Measurements from ENCODE around the gene KRTAP5-4. TPM values are rescaled to one million over a fixed set of nuclear protein-coding genes. Genes with fewer than 3 reads are reported as not detected.

KRTAP5-4 gene
- total RNA-seq, 1 donor from 2014 or later: not detected

DNA sequence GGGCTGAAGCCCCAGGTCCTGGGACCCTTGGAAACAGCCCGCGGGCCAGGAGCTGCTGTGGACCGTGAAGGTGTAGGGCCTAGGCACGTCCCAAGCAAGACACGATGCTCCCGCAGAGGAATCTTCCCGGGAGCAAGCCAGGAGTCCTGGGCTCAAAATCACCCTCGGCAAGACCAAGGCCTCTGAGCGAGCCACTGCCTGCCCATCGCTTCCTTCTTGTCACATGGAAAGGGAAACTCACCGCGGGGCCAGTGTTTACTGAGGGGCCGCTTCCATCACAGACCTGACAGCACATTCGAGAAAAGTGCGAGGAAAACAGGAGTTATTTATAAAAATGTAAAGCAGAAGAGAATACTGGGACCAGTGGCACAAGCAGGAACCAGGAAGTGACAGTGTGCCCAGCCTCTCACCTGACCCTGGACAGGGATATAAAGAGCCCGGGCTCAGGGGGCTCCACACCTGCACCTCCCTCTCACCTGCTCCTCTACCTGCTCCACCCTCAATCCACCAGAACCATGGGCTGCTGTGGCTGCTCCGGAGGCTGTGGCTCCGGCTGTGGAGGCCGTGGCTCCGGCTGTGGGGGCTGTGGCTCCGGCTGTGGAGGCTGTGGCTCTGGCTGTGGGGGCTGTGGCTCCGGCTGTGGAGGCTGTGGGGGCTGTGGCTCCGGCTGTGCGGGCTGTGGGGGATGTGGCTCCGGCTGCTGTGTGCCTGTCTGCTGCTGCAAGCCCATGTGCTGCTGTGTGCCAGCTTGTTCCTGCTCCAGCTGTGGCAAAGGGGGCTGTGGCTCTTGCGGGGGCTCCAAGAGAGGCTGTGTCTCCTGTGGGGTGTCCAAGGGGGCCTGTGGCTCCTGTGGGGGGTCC is 7.6 kb upstream of the KRTAP5-4 start, which contains the start of gene KRTAP5-5:
KRTAP5-5 (plus strand) TSS at position 450 of the 860 bp plus-strand sequence; CDS start at position 516, 66 bp downstream.
- Mint-ChIP-seq H3K9me3 (no peaks in the 10 kb centered on the region), H3K36me3 (ENCODE audit: low read depth) (no peaks in the 10 kb centered on the region), H3K4me1 (no peaks in the 10 kb centered on the region), H3K27me3 (ENCODE audit: low read depth) (peaks cover 24% of the 10 kb centered on the region), H3K4me3 (no peak within 1 kb of the TSS), H3K27ac (ENCODE audit: unreplicated experiment) (peak within 1 kb of the TSS; percentile 40)
- no peak for DNase-seq (ENCODE audit: low read depth, low spot score)
- TF ChIP-seq, protein P1, sequence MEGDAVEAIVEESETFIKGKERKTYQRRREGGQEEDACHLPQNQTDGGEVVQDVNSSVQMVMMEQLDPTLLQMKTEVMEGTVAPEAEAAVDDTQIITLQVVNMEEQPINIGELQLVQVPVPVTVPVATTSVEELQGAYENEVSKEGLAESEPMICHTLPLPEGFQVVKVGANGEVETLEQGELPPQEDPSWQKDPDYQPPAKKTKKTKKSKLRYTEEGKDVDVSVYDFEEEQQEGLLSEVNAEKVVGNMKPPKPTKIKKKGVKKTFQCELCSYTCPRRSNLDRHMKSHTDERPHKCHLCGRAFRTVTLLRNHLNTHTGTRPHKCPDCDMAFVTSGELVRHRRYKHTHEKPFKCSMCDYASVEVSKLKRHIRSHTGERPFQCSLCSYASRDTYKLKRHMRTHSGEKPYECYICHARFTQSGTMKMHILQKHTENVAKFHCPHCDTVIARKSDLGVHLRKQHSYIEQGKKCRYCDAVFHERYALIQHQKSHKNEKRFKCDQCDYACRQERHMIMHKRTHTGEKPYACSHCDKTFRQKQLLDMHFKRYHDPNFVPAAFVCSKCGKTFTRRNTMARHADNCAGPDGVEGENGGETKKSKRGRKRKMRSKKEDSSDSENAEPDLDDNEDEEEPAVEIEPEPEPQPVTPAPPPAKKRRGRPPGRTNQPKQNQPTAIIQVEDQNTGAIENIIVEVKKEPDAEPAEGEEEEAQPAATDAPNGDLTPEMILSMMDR (conservative IDR thresholded peaks at IDR 0.05): no peak

DNA sequence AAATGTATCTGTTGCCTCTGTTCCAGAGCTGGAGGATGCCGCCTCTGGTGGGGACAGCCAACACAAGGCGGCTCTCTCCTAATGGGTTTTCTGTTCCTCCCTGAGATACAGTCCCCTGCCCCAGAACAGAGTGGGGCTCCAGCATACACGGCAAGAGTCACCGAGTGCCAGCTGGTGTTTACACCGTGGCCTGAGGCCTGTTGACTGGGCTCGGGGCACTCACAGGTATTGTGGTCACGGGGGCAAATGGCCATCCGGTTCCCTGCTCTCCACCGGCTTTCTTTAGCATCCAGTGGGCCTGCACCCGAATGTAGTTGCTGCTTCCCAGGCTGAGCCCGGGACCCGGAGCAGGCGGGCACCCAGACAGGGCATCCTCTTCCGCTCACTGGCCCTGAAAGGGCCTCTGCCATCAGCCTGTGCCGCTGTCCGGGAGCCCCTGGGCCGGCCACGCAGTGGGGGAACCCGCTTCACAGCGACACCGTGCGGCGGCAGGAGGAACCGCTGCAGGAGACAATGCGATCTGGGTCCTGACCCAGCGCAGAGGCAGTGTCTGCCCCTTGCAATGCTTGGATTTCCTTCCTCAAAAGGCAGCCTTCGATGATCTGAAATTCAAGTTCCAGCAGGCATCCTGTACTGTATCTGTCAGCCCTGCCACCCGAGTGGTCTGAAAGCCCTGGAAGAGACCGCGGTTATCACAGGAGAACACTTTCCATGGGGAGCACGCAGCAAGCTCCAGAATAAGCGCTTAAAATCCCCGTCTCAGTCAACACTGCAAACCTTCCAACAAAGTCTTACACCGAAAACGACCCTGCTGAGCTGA is 6.8 kb upstream of the KRTAP5-4 start:
- H3K4me3 Mint-ChIP-seq: no peak overlapping the region

DNA sequence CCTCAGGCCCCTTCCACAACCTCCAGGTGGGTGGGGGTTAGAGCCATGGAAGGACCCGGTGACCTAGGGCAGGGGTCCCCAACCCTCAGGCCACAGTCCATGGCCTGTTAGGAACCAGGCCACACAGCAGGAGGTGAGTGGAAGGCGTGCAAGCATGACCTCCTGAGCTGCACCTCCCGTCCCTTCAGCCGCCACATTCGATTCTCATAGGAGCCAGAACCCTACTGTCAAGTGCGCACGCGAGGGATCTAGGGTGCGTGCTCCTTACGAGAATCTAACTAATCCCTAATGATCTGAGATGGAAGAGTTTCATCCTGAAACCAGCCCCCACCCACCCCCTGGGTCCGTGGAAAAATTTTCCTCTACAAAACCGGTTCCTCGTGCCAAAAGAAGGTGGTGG is 3.6 kb upstream of the KRTAP5-4 start:
- H3K9me3 Mint-ChIP-seq: no peaks in the 10 kb centered on the region
- no peak overlapping the region for H3K27ac Mint-ChIP-seq (ENCODE audit: unreplicated experiment)
- TF ChIP-seq, protein P1 (conservative IDR thresholded peaks at IDR 0.05): no peak
- H3K4me1 Mint-ChIP-seq: no peaks in the 10 kb centered on the region
- H3K4me3 Mint-ChIP-seq: no peak overlapping the region
- DNase-seq (ENCODE audit: low read depth, low spot score): no peak
- H3K36me3 Mint-ChIP-seq (ENCODE audit: low read depth): no peaks in the 10 kb centered on the region
- peaks cover 16% of the 10 kb centered on the region for H3K27me3 Mint-ChIP-seq (ENCODE audit: low read depth)

More for the DNA sequence above, 6.8 kb upstream of the KRTAP5-4 start:
- peak; percentile 85 for DNase-seq (ENCODE audit: low read depth, low spot score)
- Mint-ChIP-seq H3K36me3 (ENCODE audit: low read depth) (no peaks in the 10 kb centered on the region), H3K9me3 (no peaks in the 10 kb centered on the region), H3K27ac (ENCODE audit: unreplicated experiment) (peak overlapping the region; percentile 40), H3K27me3 (ENCODE audit: low read depth) (peaks cover 24% of the 10 kb centered on the region), H3K4me1 (no peaks in the 10 kb centered on the region)
- TF ChIP-seq, protein P1 (conservative IDR thresholded peaks at IDR 0.05): peak; percentile 93

DNA sequence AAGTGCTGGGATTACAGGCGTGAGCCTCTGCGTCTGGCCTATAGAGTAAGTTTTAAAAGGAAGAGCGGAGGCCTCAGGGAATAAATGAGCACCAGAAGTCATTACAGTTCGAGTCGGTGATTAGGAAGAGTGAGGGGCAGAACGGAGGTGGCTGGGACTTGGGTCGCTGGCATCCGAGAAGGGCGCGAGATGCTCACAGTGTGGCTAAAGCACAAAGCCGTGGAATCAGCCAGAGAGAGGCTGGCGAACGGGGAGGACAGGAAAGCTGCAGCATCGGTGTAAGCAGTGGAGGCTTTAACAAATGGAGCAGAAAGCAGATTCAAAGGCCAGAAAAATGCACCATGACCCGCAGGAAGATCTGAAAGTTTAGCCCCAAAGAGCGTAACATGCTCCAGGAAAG is 2.7 kb upstream of the KRTAP5-4 start:
- no peaks in the 10 kb centered on the region for H3K36me3 Mint-ChIP-seq (ENCODE audit: low read depth)
- H3K27me3 Mint-ChIP-seq (ENCODE audit: low read depth): peaks cover 14% of the 10 kb centered on the region
- no peak overlapping the region for H3K4me3 Mint-ChIP-seq
- DNase-seq (ENCODE audit: low read depth, low spot score): no peak
- TF ChIP-seq, protein P1 (conservative IDR thresholded peaks at IDR 0.05): no peak
- H3K9me3 Mint-ChIP-seq: no peaks in the 10 kb centered on the region
- H3K27ac Mint-ChIP-seq (ENCODE audit: unreplicated experiment): no peak overlapping the region
- no peaks in the 10 kb centered on the region for H3K4me1 Mint-ChIP-seq

DNA sequence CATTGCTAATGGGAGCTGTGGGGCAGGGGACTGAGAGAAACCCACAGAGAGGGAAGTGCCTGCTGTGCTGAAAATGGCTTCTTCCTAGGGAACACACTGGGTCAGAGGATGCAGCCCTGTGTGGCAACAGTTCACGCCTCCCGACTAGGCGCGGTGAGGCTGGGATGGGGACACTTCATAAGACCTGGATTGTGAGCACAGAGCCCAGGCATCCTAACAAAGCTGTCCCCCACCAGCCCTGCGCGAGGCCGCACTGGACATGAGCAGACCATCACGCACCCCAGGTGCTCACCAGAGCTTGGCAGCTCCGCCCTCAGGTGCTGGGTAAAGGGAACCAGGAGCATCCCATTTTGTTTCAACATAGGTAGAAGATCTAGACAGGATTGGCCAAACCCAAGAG is 1.8 kb upstream of the KRTAP5-4 start:
- DNase-seq (ENCODE audit: low read depth, low spot score): no peak

More for the DNA sequence above, 1.8 kb upstream of the KRTAP5-4 start:
- Mint-ChIP-seq H3K4me3 (no peak overlapping the region), H3K36me3 (ENCODE audit: low read depth) (no peaks in the 10 kb centered on the region), H3K27me3 (ENCODE audit: low read depth) (peaks cover 12% of the 10 kb centered on the region), H3K9me3 (no peaks in the 10 kb centered on the region), H3K27ac (ENCODE audit: unreplicated experiment) (no peak overlapping the region), H3K4me1 (peaks cover 4% of the 10 kb centered on the region)
- TF ChIP-seq, protein P1 (conservative IDR thresholded peaks at IDR 0.05): no peak

Measured in neural crest cell (in vitro differentiated cells).